ENCODE measurements around the gene CERKL. TPM values are rescaled to one million over a fixed set of nuclear protein-coding genes. Genes with fewer than 3 reads are reported as not detected.

CERKL gene
- total RNA-seq: not detected in 2 replicates

DNA sequence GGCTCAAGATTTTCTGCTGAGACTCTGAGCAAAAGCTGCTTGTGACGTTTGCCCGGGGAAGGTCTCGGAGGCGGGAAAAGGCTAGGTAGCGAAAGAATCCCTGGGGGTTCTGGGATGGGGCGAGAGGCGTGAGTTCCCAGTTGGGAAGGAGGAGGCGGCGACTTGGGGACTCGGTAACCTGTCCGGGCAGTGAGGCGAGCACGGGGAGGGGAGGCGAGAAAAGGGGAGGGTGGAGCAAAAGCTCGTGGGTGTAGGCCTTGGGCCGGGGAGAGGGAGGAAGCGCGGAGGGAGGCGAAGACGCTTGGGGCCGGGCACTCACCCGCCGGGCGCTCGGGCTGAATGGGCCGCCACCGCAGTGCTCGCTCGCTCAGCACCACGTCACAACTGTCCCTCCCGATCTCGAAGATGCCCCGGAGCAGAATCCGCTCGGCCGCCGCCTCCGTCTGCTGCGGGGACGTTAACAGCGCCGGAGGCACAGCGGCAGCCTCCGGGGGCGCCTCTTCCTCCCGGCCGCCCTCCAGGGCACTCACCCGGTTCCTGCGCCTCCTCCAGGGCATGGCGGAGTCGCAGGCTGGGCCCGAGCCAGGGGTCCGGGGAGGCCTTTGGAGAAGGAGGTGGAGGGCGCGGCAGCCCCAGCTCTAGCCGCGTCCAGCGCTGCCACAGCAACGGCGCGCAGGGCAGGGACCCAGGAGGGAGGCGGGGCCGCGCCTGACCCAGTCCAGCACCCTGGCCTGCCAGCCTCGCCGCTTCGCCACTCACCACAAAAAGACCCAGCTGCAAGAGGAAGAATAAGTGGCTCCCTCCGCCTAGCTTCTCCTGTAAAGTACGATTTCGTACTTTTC is at the start of gene CERKL:
TSS of gene CERKL (minus strand) at position 656 of the 842 bp plus-strand sequence. CDS start at position 557, 99 bp downstream.

DNA sequence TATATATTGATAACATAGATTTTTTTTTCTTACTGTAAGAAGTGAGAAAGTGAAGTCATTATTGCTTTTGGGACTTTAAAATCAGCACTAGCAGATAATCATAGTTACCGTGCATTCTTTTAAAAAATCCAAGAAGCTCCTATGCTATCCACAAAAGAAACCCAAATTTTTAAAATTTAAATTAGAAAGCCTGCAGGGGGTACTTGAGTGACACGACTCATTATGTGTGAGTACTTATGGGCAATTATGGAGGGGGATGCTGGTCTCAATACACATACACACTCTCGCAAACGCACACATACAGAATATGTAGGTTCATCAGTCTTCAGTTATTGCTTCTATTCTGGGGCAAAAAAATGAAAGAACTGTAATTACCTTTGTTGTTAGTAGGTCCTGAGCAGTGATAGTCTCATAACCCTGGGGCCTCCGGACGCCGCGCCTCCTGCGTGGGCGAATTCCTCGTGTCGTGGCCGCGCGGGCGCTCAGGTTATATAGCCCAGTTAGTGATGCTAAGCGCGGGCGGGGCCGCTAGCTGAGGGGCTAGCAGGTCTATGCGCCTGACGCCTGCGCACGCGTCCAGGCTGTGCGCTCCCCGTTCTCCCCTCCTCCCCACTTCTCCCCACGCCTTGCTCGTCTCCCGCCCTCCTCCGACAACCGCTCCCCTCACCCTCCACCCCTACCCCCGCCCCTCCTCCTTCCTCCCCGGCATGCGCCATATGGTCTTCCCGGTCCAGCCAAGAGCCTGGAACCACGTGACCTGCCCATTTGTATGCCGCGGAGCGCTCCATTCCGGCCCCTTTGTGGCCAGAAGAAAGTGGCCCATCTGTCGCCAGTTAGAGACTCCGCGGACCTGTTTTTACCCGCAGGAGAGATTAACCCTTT is 23.4 kb upstream of the CERKL start, which contains the start of gene NEUROD1:
TSS of gene NEUROD1 (minus strand) at position 463 of the 882 bp plus-strand sequence. CDS start 1,657 bp downstream, outside the sequence.

Other genes with a start within 250 kb of the CERKL start
- gene ITGA4, start 199.7 kb downstream of the CERKL start, total RNA-seq: 5.4 and 6.2 TPM in 2 replicates
- gene NEUROD1, start 23.4 kb upstream of the CERKL start, total RNA-seq: not detected in 2 replicates
- 170 and 319 TPM in 2 replicates for gene ITPRID2, start 234.6 kb upstream of the CERKL start, total RNA-seq

Data from vein endothelial cell (primary cell).